ENCODE measurements around the gene RBM3.

Gene RBM3

GRCh38 chrX:48626401-48627298 lies 52.4 kb downstream of the RBM3 start:
- no peak for DNase-seq

Data from activated CD8-positive, alpha-beta memory T cell treated with anti-CD3 and anti-CD28 coated beads, Interleukin-2, amount 50 U/mL, for 48 hours (primary cell).